Inflammatory macrophage (primary cell): Measurements from ENCODE around the gene VWA5B1.

Source experiments
- DNase-seq, 2 donors: peaks; one replicate each; pipeline ENCODE4 v3.0.0-alpha.2; 2020 to 2022

Gene VWA5B1

GRCh38 chr1:20370698-20371097 is 80.0 kb downstream of the VWA5B1 start:
- DNase-seq, result no peak

- no peak for DNase-seq
Observed at GRCh38 chr1:20371411-20371810, 80.7 kb downstream of the VWA5B1 start.

- no peak for DNase-seq
Observed at GRCh38 chr1:20371883-20372282, 81.2 kb downstream of the VWA5B1 start.

- no peak for DNase-seq
Observed at GRCh38 chr1:20372676-20373075, 82.0 kb downstream of the VWA5B1 start.

DNA sequence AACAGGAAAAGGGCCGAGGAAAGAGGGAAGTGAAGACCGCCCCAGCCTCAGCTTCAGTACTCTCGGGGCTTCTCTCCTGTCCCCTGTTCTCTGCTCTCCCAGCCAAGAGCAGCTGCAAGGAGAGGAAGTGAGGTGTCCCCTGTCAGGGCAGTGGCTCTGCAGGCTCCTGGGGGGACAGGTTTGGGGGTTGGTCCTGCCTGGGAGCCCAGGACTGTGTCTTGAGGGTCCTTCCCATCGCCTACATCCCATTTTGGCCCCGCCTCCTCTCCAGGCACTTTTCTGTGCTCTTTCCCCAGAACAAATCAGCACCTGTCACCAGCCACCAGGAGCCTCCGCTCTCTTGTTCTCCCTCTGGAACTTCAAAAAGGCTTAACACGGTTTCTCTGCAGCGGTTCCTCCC is 82.6 kb downstream of the VWA5B1 start:
- no peak for DNase-seq

DNA sequence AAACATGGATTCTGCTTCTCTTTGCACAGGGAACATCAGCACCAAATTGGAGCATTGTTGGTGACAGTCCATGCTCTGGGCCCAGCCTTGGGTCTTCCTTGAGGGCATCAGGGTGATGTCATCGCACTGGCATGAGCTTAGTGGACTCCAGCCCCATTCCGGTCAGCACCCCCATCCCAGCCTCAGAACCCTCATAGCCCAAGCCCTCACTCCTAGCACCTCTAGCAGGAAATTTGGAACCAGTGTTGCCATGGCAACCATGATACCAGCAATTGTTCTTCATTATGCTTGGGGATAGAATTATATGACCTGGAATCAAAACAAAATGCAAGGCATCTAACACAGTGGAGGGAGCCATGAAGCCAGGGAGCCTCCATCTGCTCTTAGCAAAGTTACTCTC is 83.1 kb downstream of the VWA5B1 start:
- DNase-seq, result no peak

DNA sequence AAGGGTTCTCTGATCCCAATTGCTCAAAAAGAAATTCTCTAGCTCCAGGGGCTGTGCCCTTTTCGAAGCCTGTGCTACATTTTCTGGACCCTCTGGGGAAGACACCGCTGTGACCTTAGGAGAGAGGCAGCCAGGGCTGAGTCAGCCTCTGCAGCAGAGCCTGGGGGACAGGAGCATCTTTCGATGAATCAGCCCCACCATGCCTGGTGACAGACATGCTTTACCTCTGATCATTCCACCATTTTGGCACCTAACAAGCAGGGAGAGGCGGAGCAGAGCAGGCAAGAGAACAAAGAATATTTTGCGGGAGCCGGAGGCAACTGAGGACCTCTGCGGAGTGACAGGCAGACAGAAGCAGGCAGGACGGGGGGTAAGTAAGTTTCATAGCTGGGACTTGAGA is 84.9 kb downstream of the VWA5B1 start:
- no peak for DNase-seq

GRCh38 chr1:20376171-20376570 is 85.5 kb downstream of the VWA5B1 start:
- no peak for DNase-seq

DNA sequence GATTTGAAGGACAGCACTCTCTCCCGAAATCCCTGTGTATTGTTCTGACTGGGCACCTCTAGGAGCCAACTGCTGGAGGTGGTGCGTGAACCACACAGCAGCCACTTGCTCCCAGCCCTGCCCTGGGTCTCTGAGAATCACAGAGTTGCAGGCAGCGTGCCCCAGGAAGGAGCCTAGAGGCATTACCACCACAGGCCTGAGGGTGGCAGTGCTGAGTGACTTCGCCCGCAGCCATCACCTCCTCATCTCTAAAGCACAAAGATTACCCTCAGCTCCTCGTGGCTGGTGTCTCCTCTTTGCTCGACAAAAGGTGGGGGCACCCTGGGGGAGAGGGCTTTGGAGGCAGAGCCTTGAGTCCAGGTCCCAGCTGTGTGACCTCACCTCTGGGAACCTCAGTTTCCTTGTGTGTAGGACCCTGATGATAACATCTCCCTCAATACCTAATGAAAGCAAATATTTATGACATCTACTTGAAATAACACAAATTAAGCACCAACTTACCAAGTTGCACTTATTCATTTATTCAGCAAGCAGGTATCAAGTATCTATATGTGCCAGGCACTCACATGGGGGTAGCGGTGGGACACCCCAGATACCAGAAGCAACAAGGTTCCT is 86.3 kb downstream of the VWA5B1 start:
- DNase-seq, result peak; percentile 19 to 42

- DNase-seq, result no peak
Observed at GRCh38 chr1:20377516-20378270, 87.0 kb downstream of the VWA5B1 start.

- no peak for DNase-seq
Observed at GRCh38 chr1:20379075-20379474, 88.4 kb downstream of the VWA5B1 start.

DNA sequence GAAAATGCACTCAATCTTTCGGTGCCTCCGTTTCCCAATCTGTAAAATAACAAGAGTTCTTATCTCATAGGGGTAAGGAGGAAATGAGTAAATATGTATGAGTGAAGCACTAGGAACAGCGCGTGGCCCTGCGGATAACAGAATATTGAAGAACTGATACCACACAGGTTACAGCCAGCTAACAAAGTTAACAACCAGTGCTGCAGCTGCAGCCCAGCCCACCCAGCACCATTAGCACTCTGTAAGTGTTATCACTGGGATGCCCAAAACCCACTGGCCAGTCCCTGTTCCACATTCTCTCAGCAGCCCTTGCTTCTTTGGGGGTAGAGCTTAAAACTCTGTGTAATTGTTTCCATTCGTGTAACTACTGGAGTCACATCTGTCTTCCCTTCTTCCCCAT is 89.5 kb downstream of the VWA5B1 start:
- no peak for DNase-seq

GRCh38 chr1:20380616-20381035 is 90.0 kb downstream of the VWA5B1 start:
- DNase-seq, result no peak

DNA sequence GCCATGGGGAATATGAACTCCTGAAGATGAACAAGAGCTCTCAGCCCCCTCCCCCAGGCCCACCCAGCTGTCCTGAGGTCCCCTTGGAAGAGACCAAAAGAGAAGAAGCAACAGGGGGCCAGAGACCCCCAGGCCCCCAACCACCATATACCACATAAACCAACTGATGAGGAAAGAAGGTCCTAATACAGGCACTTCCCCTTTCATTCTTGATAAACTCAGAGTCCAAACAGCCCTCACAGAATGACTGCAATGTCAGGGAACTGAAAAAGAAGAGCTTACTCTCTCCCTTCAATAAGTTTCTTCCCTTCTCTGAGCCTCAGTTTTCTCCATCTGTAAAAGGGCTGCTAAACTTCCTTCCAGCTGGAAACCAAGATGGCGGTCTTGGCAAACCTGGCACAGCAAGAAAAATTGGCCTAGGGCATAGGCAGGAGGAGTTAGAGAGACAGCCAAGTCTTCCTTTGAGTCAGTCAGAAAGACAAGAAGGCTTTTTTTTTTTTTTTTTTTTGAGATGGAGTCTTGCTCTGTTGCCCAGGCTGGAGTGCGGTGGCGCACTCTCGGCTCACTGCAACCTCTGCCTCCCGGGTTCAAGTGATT is 90.5 kb downstream of the VWA5B1 start:
- DNase-seq, result no peak

DNA sequence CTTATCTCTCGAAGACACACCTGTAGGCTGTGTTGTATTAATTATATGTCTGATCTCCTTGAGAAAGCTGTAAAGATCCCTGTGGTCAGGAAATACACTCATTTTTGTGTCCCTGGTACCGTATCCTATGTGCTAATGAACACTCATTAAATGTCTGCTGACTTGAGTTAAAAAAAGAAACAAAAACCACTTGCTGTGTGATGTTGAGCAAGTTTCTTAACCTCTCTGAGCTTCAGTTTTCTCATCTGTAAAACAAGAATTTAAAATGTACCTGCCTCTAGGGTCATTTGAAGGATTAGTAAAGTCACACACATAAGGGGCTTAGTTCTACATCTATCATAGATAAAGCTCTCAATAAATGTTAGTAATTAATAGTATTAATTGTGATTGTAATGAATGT is 91.3 kb downstream of the VWA5B1 start:
- no peak for DNase-seq

DNA sequence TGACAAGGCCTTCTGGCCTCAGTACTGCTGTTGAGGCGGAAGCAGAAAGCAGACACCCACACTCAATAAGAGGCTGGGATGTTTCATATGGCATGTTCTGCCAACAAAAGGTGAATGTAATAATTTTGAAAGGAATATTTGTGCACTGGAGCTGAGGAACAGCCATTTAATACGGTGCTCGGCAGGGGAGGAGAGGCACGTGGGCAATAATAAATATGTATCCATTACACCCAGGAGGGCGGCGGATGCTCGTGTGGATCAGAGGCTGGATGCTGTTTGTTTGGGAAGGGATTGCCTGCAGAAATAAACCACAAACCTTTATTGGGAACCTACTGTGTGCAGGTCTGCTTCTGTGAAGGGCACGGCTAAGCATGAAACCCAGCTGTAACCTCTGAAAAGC is 92.0 kb downstream of the VWA5B1 start:
- no peak for DNase-seq

- DNase-seq, result no peak
Observed at GRCh38 chr1:20383631-20384030, 93.0 kb downstream of the VWA5B1 start.

- no peak for DNase-seq
Observed at GRCh38 chr1:20385630-20386029, 95.0 kb downstream of the VWA5B1 start.

DNA sequence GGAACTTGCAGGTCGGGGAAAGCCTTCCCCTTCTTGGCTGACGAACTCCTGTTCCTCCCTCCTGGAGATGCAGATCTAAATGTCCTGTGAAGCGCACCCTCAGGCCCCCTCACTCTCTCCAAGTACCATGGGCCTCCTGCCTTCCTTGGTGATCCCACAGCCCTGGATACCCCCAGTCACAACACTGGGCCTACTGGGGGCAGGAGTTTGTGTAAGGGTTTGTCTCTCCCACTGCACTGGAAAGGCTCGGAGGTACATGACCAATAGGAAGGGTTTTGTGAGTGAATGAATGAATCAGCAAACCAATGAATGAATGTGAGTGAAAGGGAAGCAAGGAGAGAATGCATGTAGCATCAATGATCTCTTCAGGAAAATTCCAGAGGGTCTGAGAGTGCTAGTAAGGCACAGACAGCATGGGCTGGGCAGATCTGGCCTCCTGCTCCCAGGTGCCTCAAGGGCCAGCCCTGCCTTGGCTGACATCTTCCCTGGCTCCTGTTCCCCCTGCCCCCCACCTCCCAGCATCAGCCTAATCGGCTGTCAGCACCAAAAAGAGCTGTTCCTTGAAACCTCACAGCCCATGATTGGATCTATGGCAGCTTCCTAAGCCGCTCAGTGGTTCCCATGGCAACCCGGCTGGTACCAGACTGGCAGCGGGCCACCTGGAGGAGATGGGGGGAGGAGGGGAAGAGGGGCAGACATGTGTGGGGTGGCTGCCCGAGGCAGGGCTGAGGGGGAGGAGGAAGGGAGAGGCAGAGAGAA is 95.8 kb downstream of the VWA5B1 start:
- DNase-seq, result no peak

GRCh38 chr1:20389571-20389970 is 98.9 kb downstream of the VWA5B1 start:
- no peak for DNase-seq

GRCh38 chr1:20390589-20391331 is 100.1 kb downstream of the VWA5B1 start:
- no peak for DNase-seq

GRCh38 chr1:20395255-20395654 is 104.6 kb downstream of the VWA5B1 start:
- no peak for DNase-seq

DNA sequence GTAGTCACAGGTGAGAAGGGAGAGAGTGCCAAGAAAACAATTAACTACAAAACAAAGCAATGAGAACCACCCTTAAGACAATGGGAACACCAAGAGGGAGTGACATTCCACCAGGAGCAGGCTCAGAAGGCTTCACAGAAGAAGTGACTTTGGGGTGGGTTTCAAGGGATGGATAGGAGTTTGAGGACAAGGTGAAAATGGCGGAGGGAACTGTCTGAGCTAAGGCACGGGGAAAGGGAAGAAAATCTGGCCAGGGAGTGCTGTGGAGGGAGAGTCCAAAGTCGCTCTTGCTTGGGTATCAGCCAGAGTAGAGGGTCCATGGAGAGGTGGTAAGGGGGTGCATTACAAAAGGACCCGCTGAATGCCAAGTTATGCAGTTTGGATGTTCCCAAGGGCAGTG is 108.1 kb downstream of the VWA5B1 start:
- no peak for DNase-seq
